HT1080 (cell line): ENCODE results near the gene PCDHB12. TPM values are rescaled to one million over a fixed set of nuclear protein-coding genes. Genes with fewer than 3 reads are reported as not detected.

Experiments used
- DNase-seq: peaks from one replicate; pipeline ENCODE4 v3.0.0-alpha.2; 2015; ENCODE audit warnings: low read depth
- total RNA-seq: library from RNA; depleted of rRNA; stranded (reverse); fragments of >200 nt; shearing (Covaris generic); gene quantifications from 2 replicates; pipeline ENCODE4 v1.2.3, GENCODE V29; 2014; rRNA removed

Gene PCDHB12
- total RNA-seq, 1 experiment from 2014 or later: not detected

DNA sequence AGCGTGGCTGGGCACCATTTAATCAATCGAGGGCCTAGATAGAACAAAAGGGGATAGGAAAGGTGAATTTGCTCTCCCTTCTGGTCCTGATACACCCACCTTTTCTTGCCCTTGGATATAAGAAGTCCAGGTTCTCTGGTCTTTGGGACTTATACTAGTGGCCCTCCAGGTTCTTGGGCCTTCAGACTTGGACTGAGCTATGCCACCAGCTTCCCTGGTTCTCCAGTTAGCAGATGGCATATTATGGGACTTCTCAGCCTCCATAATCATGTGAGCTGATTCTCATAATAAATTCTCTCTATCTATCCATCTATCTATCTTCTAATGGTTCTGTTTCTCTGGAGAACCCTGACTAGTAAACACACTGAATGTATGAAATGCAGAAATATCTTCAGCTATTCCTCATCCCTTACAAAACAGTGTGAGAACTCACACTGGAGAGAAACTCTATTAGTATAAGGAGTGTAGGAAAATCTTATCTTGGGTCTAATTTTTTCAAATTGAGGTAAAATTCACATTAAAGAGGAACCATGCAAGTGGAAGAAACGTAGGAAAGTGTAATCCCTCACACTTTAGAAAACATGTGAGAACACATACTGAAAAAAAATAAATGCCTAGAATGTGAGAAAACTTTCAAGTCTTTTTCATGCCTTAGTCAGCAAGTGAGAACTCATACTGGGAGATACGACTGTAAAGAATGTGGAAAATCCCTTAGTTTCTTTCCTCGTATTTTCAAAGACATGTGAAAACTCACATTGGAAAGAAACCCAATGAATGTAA, 52.1 kb downstream of the PCDHB12 start:
- no peak for DNase-seq

DNA sequence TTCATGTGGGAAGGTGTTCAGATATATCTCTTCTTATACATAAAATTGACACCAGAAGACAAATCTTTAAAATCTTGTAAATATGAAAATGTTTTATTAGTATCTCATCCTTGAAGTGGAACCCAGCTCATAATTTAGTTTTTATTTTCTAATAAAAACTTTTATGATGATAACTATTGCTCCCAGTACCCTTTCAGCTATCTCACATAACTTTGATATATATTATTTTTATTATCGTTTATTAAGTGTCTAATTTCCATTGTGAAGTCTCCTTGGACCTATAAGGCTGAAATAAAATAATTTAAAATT, 52.7 kb downstream of the PCDHB12 start:
- no peak for DNase-seq

Other genes with a start within 250 kb of the PCDHB12 start
- gene PCDHAC2, start 242.2 kb upstream of the PCDHB12 start, total RNA-seq: not detected in 2 replicates
- gene PCDHB1, start 157.3 kb upstream of the PCDHB12 start, total RNA-seq: not detected in 2 replicates
- gene PCDHB2, start 114.1 kb upstream of the PCDHB12 start, total RNA-seq: 0.37 and 0.43 TPM in 2 replicates
- gene PCDHB3, start 108.2 kb upstream of the PCDHB12 start, total RNA-seq: 0.03 TPM in 1 of 2 replicates, not detected in the other
- gene PCDHB4, start 86.9 kb upstream of the PCDHB12 start, total RNA-seq: not detected in 2 replicates
- gene PCDHB5, start 73.5 kb upstream of the PCDHB12 start, total RNA-seq: 0.10 and 0.90 TPM in 2 replicates
- gene PCDHB6, start 58.7 kb upstream of the PCDHB12 start, total RNA-seq: 0.13 and 0.27 TPM in 2 replicates
- 0.05 TPM in 1 of 2 replicates, not detected in the other for gene PCDHB7, start 36.1 kb upstream of the PCDHB12 start, total RNA-seq
- gene PCDHB8, start 30.9 kb upstream of the PCDHB12 start, total RNA-seq: not detected in 2 replicates
- gene PCDHB16, start 26.3 kb upstream of the PCDHB12 start, total RNA-seq: 0.03 TPM in 1 of 2 replicates, not detected in the other
- 0.40 TPM in 1 of 2 replicates, not detected in the other for gene PCDHB9, start 21.6 kb upstream of the PCDHB12 start, total RNA-seq
- gene PCDHB10, start 16.4 kb upstream of the PCDHB12 start, total RNA-seq: 0.11 TPM in 1 of 2 replicates, not detected in the other
- gene PCDHB11, start 9.1 kb upstream of the PCDHB12 start, total RNA-seq: not detected in 2 replicates
- gene PCDHB13, start 5.2 kb downstream of the PCDHB12 start, total RNA-seq: 0.06 TPM in 1 of 2 replicates, not detected in the other
- 0.03 and 0.08 TPM in 2 replicates for gene PCDHB14, start 14.6 kb downstream of the PCDHB12 start, total RNA-seq
- gene PCDHB15, start 36.7 kb downstream of the PCDHB12 start, total RNA-seq: 0.03 and 0.10 TPM in 2 replicates
- gene SLC25A2, start 95.3 kb downstream of the PCDHB12 start, total RNA-seq: not detected in 2 replicates
- 42.6 and 48.1 TPM in 2 replicates for gene TAF7, start 112.1 kb downstream of the PCDHB12 start, total RNA-seq
- gene PCDHGA1, start 121.8 kb downstream of the PCDHB12 start, total RNA-seq: 0.07 and 0.32 TPM in 2 replicates
- 0.27 and 0.84 TPM in 2 replicates for gene PCDHGA2, start 130.0 kb downstream of the PCDHB12 start, total RNA-seq
- 0.10 and 0.14 TPM in 2 replicates for gene PCDHGA3, start 135.1 kb downstream of the PCDHB12 start, total RNA-seq
- gene PCDHGB1, start 141.4 kb downstream of the PCDHB12 start, total RNA-seq: 0.53 and 1.4 TPM in 2 replicates
- 0.71 and 0.73 TPM in 2 replicates for gene PCDHGA4, start 146.3 kb downstream of the PCDHB12 start, total RNA-seq
- 0.69 and 0.77 TPM in 2 replicates for gene PCDHGB2, start 151.3 kb downstream of the PCDHB12 start, total RNA-seq
- gene PCDHGA5, start 155.4 kb downstream of the PCDHB12 start, total RNA-seq: 0.07 and 0.21 TPM in 2 replicates
- gene PCDHGB3, start 161.5 kb downstream of the PCDHB12 start, total RNA-seq: 0.80 and 1.5 TPM in 2 replicates
- gene PCDHGA6, start 165.2 kb downstream of the PCDHB12 start, total RNA-seq: 0.20 and 1.2 TPM in 2 replicates
- 0.03 and 0.11 TPM in 2 replicates for gene PCDHGA7, start 174.0 kb downstream of the PCDHB12 start, total RNA-seq
- 9.9 and 10.2 TPM in 2 replicates for gene PCDHGB4, start 179.0 kb downstream of the PCDHB12 start, total RNA-seq
- 0.17 and 0.61 TPM in 2 replicates for gene PCDHGA8, start 183.9 kb downstream of the PCDHB12 start, total RNA-seq
- 0.37 and 0.55 TPM in 2 replicates for gene PCDHGB5, start 189.2 kb downstream of the PCDHB12 start, total RNA-seq
- 0.23 and 0.29 TPM in 2 replicates for gene PCDHGA9, start 194.1 kb downstream of the PCDHB12 start, total RNA-seq
- gene PCDHGB6, start 199.3 kb downstream of the PCDHB12 start, total RNA-seq: 0.10 and 0.20 TPM in 2 replicates
- gene PCDHGA10, start 204.3 kb downstream of the PCDHB12 start, total RNA-seq: 0.80 and 0.90 TPM in 2 replicates
- gene PCDHGB7, start 209.0 kb downstream of the PCDHB12 start, total RNA-seq: 0.47 and 0.53 TPM in 2 replicates
- 0.42 and 0.50 TPM in 2 replicates for gene PCDHGA11, start 212.3 kb downstream of the PCDHB12 start, total RNA-seq
- gene PCDHGA12, start 221.8 kb downstream of the PCDHB12 start, total RNA-seq: 0.66 and 0.70 TPM in 2 replicates